ENCODE data around the gene SLC40A1.

The SLC40A1 gene

DNA sequence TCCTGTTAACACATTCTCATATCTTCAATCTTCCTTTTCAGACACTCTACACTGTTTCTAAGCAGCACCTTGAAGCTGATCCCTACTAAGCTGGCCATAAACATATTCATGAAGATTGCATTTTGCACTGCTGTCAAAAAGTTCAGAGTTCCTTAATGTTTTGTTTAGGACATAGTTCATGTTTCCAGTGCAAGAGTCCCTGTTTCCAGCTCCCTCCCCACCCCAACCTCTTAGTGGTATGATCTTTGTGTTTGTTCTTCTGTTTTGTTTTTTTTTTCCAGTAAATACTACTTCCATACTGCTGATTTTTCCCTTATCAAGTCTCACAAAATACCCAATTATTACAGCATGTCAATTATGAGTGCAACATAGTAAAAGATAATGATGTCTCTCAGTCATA is 4.1 kb upstream of the SLC40A1 start:
- H3K9me3 ChIP-seq (ENCODE audit: insufficient read depth, low read length) = no peaks in the 10 kb centered on the region
- no peaks in the 10 kb centered on the region for H3K27me3 ChIP-seq (ENCODE audit: low read depth, low read length)
- H3K4me2 ChIP-seq (ENCODE audit: low read length) = no peak overlapping the region
- peaks cover 9% of the 10 kb centered on the region; the same call in 1 of the 2 replicates for H3K4me1 ChIP-seq (ENCODE audit: low read length)
- TF ChIP-seq EZH2phosphoT487 (IDR thresholded peaks at IDR 0.05; ENCODE audit: low read depth) = no peak
- TF ChIP-seq, protein P1, sequence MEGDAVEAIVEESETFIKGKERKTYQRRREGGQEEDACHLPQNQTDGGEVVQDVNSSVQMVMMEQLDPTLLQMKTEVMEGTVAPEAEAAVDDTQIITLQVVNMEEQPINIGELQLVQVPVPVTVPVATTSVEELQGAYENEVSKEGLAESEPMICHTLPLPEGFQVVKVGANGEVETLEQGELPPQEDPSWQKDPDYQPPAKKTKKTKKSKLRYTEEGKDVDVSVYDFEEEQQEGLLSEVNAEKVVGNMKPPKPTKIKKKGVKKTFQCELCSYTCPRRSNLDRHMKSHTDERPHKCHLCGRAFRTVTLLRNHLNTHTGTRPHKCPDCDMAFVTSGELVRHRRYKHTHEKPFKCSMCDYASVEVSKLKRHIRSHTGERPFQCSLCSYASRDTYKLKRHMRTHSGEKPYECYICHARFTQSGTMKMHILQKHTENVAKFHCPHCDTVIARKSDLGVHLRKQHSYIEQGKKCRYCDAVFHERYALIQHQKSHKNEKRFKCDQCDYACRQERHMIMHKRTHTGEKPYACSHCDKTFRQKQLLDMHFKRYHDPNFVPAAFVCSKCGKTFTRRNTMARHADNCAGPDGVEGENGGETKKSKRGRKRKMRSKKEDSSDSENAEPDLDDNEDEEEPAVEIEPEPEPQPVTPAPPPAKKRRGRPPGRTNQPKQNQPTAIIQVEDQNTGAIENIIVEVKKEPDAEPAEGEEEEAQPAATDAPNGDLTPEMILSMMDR (IDR thresholded peaks at IDR 0.05; ENCODE audit: low read depth, low read length) = no peak
- no peaks in the 10 kb centered on the region for H4K20me1 ChIP-seq (ENCODE audit: insufficient read depth, low read length)
- no peaks in the 10 kb centered on the region for H3K36me3 ChIP-seq (replicated peaks; ENCODE audit: low read depth, low read length)
- H3K9ac ChIP-seq (ENCODE audit: low read length) = no peak overlapping the region
- no peaks in the 10 kb centered on the region for H3K79me2 ChIP-seq (ENCODE audit: low read length)
- H3K27ac ChIP-seq (ENCODE audit: low read length) = no peak overlapping the region
- no peak overlapping the region for H2AFZ ChIP-seq (ENCODE audit: low read depth, low read length)
- no peak overlapping the region for H3K4me3 ChIP-seq (ENCODE audit: low read length)

DNA sequence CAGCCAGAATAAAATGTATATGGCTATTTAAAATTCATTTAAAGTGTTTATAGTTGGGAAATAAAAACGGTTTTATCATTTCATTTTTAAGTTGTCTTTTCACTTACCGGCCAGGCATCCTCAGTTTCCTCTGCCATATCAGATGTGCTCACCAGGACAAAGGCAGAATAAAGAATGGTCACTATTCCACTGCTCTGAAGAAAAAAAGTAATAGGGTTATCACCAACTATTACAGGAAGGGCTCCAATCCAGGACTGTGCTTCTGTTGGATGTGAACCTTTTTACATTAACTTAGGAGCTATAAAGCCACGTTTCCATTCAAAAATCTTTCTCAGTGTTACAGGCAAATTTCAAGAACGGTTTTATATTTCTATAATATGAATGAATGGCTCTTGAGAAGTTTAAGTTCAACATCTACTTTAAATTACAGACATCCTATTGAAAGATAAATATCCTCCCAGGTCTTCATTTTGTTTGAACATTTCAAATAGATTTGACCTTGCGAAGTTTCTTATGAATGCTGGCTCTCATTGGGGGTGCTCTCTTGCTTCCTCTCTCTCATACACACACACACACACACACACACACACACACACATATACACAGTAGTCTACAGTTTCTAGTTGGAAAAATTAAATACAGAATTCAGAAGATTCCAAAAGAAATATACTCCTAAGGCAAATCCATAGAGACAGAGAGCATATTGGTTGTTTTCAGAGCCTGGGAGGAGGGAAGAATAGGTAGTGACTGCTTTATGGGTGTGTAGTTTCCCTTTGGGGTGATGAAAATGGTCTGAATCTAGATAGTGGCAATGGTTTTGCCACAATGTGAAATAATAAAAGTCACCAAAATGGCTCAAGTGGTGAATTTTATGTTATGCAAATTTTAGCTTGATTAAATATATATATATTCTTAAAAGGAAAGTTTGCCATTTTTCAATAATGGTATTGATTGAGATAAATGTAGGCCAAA is 2.9 kb upstream of the SLC40A1 start:
- Histone ChIP-seq H3K4me2 (ENCODE audit: low read length) (no peak overlapping the region), H2AFZ (ENCODE audit: low read depth, low read length) (no peak overlapping the region)
- TF ChIP-seq EZH2phosphoT487 (IDR thresholded peaks at IDR 0.05; ENCODE audit: low read depth) = no peak
- TF ChIP-seq, protein P1 (IDR thresholded peaks at IDR 0.05; ENCODE audit: low read depth, low read length) = no peak

DNA sequence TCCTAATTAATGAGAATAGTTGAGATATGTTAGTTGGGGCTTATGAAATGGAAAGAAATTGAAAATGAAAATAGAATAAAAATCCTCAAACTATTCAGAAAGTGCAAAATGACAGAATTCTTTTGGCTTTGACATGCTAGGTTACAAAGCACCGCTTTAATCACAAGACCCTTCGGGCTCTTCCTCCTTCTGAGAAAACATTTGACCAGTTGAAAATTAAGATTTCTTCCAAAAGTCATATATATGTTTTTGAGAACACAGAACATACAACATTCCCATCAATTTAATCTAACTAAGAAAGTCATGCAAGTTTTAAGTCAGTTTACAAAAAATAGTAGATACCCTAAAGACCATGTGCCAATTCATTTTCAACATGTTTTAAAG is 2.2 kb upstream of the SLC40A1 start:
- TF ChIP-seq, protein P1 (IDR thresholded peaks at IDR 0.05; ENCODE audit: low read depth, low read length) = no peak
- TF ChIP-seq EZH2phosphoT487 (IDR thresholded peaks at IDR 0.05; ENCODE audit: low read depth) = no peak
- no peaks in the 10 kb centered on the region for H4K20me1 ChIP-seq (ENCODE audit: insufficient read depth, low read length)
- no peak overlapping the region for H3K27ac ChIP-seq (ENCODE audit: low read length)
- H3K27me3 ChIP-seq (ENCODE audit: low read depth, low read length) = no peaks in the 10 kb centered on the region
- H3K79me2 ChIP-seq (ENCODE audit: low read length) = no peaks in the 10 kb centered on the region
- no peak overlapping the region for H3K9ac ChIP-seq (ENCODE audit: low read length)
- no peaks in the 10 kb centered on the region for H3K36me3 ChIP-seq (replicated peaks; ENCODE audit: low read depth, low read length)
- no peaks in the 10 kb centered on the region for H3K9me3 ChIP-seq (ENCODE audit: insufficient read depth, low read length)
- peaks cover 9% of the 10 kb centered on the region; the same call in 1 of the 2 replicates for H3K4me1 ChIP-seq (ENCODE audit: low read length)
- no peak overlapping the region for H3K4me3 ChIP-seq (ENCODE audit: low read length)
- no peak overlapping the region for H2AFZ ChIP-seq (ENCODE audit: low read depth, low read length)
- no peak overlapping the region for H3K4me2 ChIP-seq (ENCODE audit: low read length)

More for the DNA sequence above, 2.9 kb upstream of the SLC40A1 start:
- Histone ChIP-seq H3K4me1 (ENCODE audit: low read length) (peaks cover 9% of the 10 kb centered on the region; the same call in 1 of the 2 replicates), H3K79me2 (ENCODE audit: low read length) (no peaks in the 10 kb centered on the region), H3K9ac (ENCODE audit: low read length) (no peak overlapping the region), H3K36me3 (replicated peaks; ENCODE audit: low read depth, low read length) (no peaks in the 10 kb centered on the region), H3K27ac (ENCODE audit: low read length) (no peak overlapping the region), H3K9me3 (ENCODE audit: insufficient read depth, low read length) (no peaks in the 10 kb centered on the region), H4K20me1 (ENCODE audit: insufficient read depth, low read length) (no peaks in the 10 kb centered on the region), H3K27me3 (ENCODE audit: low read depth, low read length) (no peaks in the 10 kb centered on the region), H3K4me3 (ENCODE audit: low read length) (no peak overlapping the region)

DNA sequence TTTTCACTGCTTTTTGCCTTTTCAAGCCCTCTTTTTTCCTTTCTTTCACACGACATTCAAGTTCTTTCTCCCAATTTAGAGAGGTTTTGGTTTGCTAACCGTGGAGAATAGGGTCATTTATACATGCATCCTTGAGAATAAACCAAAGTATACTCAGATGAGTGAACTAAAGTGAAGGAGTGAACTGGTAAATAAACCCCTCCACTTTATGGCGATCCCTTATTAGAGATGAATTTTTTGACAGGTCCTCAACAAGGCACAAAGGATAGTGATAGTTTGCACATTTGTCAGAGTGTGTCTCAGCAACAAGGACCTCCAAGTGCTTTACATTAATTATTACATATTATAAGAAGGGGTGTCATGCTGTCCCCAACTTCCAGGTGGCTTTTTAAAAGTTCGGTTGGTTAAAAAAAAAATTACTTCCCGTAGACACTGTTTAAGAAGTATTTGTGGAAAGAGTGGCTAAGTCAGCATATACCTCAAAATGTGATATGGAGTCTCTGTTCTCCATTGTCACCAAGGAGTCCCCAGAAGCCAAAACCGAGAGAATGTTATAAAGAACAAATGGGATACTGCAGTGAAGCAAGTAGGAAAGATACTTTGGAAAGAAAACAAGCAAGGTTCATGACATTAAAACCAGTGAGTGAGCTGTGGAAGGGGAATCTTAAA is 1.7 kb upstream of the SLC40A1 start:
- Histone ChIP-seq H4K20me1 (ENCODE audit: insufficient read depth, low read length) (no peaks in the 10 kb centered on the region), H3K79me2 (ENCODE audit: low read length) (no peaks in the 10 kb centered on the region), H2AFZ (ENCODE audit: low read depth, low read length) (no peak overlapping the region), H3K27ac (ENCODE audit: low read length) (no peak overlapping the region), H3K9ac (ENCODE audit: low read length) (no peak overlapping the region), H3K4me1 (ENCODE audit: low read length) (peaks cover 7% of the 10 kb centered on the region; the same call in 1 of the 2 replicates), H3K27me3 (ENCODE audit: low read depth, low read length) (no peaks in the 10 kb centered on the region), H3K36me3 (replicated peaks; ENCODE audit: low read depth, low read length) (no peaks in the 10 kb centered on the region), H3K9me3 (ENCODE audit: insufficient read depth, low read length) (no peaks in the 10 kb centered on the region), H3K4me3 (ENCODE audit: low read length) (no peak overlapping the region), H3K4me2 (ENCODE audit: low read length) (no peak overlapping the region)
- TF ChIP-seq, protein P1 (IDR thresholded peaks at IDR 0.05; ENCODE audit: low read depth, low read length) = no peak
- no peak for TF ChIP-seq EZH2phosphoT487 (IDR thresholded peaks at IDR 0.05; ENCODE audit: low read depth)

Measured in OCI-LY3 (cell line).